ENCODE data around the gene CARD10. TPM values are rescaled to one million over a fixed set of nuclear protein-coding genes. Genes with fewer than 3 reads are reported as not detected.

CARD10 gene
- polyA plus RNA-seq, 1 donor (not counting 4 experiments of a cell fraction or from before 2014, with no cell fraction given), result 32.2 TPM

DNA sequence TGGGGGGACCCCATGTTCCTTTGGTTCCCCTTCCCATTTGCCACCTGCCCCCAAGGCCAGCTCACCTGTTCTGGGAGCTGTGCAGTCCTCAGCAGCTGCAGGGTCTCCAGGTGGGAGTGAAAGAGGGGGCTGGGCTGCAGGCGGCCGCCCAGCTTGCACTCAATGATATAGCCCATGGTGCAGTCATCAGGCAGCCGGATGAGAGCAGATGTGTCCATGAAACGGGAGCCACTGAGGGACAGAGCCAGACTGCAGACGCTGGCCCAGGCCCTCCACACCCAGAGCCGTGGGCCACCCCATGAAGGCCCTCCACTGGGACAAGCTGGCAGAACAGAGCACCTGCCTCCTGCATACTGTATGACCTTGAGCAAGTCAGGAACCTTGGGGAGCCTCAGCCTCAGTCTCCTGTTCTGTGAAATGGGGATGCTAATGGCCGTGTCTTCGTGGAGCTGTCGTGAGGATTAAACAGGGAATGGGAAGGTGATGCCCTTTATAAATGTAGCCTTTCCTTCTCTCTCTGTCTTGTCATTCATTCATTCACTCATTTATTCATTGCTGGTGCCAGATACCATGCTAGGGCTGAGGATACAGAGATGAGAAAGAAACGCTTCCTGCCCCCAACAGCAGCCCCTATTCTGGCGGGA, 44.6 kb downstream of the CARD10 start:
- H3K27me3 ChIP-seq (ENCODE audit: control insufficient read depth, extremely low read depth, insufficient read depth, low read length), result no peaks in the 10 kb centered on the region
- no peak for FAIRE-seq
- no peak for TF ChIP-seq EZH2 (IDR thresholded peaks at IDR 0.05; ENCODE audit: low read length)
- TF ChIP-seq, protein P1, sequence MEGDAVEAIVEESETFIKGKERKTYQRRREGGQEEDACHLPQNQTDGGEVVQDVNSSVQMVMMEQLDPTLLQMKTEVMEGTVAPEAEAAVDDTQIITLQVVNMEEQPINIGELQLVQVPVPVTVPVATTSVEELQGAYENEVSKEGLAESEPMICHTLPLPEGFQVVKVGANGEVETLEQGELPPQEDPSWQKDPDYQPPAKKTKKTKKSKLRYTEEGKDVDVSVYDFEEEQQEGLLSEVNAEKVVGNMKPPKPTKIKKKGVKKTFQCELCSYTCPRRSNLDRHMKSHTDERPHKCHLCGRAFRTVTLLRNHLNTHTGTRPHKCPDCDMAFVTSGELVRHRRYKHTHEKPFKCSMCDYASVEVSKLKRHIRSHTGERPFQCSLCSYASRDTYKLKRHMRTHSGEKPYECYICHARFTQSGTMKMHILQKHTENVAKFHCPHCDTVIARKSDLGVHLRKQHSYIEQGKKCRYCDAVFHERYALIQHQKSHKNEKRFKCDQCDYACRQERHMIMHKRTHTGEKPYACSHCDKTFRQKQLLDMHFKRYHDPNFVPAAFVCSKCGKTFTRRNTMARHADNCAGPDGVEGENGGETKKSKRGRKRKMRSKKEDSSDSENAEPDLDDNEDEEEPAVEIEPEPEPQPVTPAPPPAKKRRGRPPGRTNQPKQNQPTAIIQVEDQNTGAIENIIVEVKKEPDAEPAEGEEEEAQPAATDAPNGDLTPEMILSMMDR (optimal IDR thresholded peaks at IDR 0.05 in 1 of 3, IDR thresholded peaks at IDR 0.05 in 1 of 3, conservative IDR thresholded peaks at IDR 0.05 in 1 of 3; ENCODE audit: extremely low read depth in 1 of 3, insufficient read depth in 2 of 3, low read length in 3 of 3), result no peak

DNA sequence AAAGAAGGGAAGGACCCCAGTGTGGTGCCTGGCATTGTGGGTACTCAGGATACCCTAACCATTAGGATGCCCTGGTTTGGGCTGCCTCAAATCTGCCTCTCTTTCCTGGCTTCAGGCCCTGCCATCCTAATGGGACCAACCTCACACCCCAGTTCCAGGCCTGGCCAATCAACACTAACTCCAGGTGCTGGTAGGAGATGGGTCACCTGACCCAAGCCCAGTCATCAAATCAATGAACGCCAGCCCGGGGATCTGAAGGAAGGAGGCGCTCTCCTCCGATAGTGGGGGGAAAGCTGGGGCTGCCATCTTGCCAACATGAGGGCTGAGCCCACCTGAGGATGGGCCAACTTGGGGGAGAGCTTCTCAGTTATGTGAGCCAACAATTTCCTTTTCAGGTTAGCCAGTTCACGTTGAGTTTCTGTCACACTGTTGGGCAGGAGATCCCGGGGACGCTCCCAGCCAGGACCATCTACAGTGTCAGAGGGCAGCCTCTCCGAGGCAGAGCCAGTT, 45.7 kb downstream of the CARD10 start:
- no peak for FAIRE-seq
- Histone ChIP-seq H3K9ac (ENCODE audit: control insufficient read depth, extremely low read depth, insufficient read depth, low read length) (no peak overlapping the region), H3K4me1 (ENCODE audit: control insufficient read depth, extremely low read depth, insufficient read depth, low read length) (no peaks in the 10 kb centered on the region), H3K36me3 (ENCODE audit: control insufficient read depth in 2 of 2, extremely low read depth in 1 of 2, insufficient read depth in 2 of 2, low read length in 2 of 2) (peaks cover 29 to 37% of the 10 kb centered on the region in 2 experiments), H3K4me3 (ENCODE audit: control insufficient read depth in 2 of 3, extremely low read depth in 1 of 3, insufficient read depth in 2 of 3, low read depth in 1 of 3, low read length in 3 of 3) (no peak overlapping the region), H2AFZ (ENCODE audit: control insufficient read depth, low read length) (no peak overlapping the region), H3K9me3 (ENCODE audit: control insufficient read depth, low read depth, low read length) (no peaks in the 10 kb centered on the region), H3K79me2 (ENCODE audit: control insufficient read depth, insufficient read depth, low read length) (no peaks in the 10 kb centered on the region), H4K20me1 (ENCODE audit: control insufficient read depth, extremely low read depth, insufficient read depth, low read length) (peaks cover 3% of the 10 kb centered on the region), H3K27me3 (ENCODE audit: control insufficient read depth, extremely low read depth, insufficient read depth, low read length) (no peaks in the 10 kb centered on the region), H3K27ac (ENCODE audit: control insufficient read depth, insufficient read depth, low read length) (no peak overlapping the region), H3K4me2 (ENCODE audit: control insufficient read depth, extremely low read depth, insufficient read depth, low read depth, low read length) (no peak overlapping the region), H3K9me1 (ENCODE audit: control insufficient read depth, extremely low read depth, insufficient read depth, low read length) (no peaks in the 10 kb centered on the region)
- no peak for DNase-seq (ENCODE audit: low read depth, low spot score)
- no peak for TF ChIP-seq EZH2 (IDR thresholded peaks at IDR 0.05; ENCODE audit: low read length)
- TF ChIP-seq, protein P1 (optimal IDR thresholded peaks at IDR 0.05 in 1 of 3, IDR thresholded peaks at IDR 0.05 in 1 of 3, conservative IDR thresholded peaks at IDR 0.05 in 1 of 3; ENCODE audit: extremely low read depth in 1 of 3, insufficient read depth in 2 of 3, low read length in 3 of 3), result no peak
- dilution Hi-C loops (cut with MboI; ENCODE audit: extremely low pct_ligation_motif_present, low sequenced_read_pairs), result no loop called here

More for the DNA sequence above, 44.6 kb downstream of the CARD10 start:
- peaks cover 3% of the 10 kb centered on the region for H4K20me1 ChIP-seq (ENCODE audit: control insufficient read depth, extremely low read depth, insufficient read depth, low read length)
- no peaks in the 10 kb centered on the region for H3K79me2 ChIP-seq (ENCODE audit: control insufficient read depth, insufficient read depth, low read length)
- dilution Hi-C loops (cut with MboI; ENCODE audit: extremely low pct_ligation_motif_present, low sequenced_read_pairs), result no loop called here
- H3K9me1 ChIP-seq (ENCODE audit: control insufficient read depth, extremely low read depth, insufficient read depth, low read length), result no peaks in the 10 kb centered on the region
- peaks cover 38 to 40% of the 10 kb centered on the region in 2 experiments for H3K36me3 ChIP-seq (ENCODE audit: control insufficient read depth in 2 of 2, extremely low read depth in 1 of 2, insufficient read depth in 2 of 2, low read length in 2 of 2)
- no peak for DNase-seq (ENCODE audit: low read depth, low spot score)
- no peak overlapping the region for H3K4me2 ChIP-seq (ENCODE audit: control insufficient read depth, extremely low read depth, insufficient read depth, low read depth, low read length)
- no peaks in the 10 kb centered on the region for H3K9me3 ChIP-seq (ENCODE audit: control insufficient read depth, low read depth, low read length)
- H3K4me3 ChIP-seq (ENCODE audit: control insufficient read depth in 2 of 3, extremely low read depth in 1 of 3, insufficient read depth in 2 of 3, low read depth in 1 of 3, low read length in 3 of 3), result no peak overlapping the region
- H3K27ac ChIP-seq (ENCODE audit: control insufficient read depth, insufficient read depth, low read length), result no peak overlapping the region
- no peak overlapping the region for H2AFZ ChIP-seq (ENCODE audit: control insufficient read depth, low read length)
- H3K4me1 ChIP-seq (ENCODE audit: control insufficient read depth, extremely low read depth, insufficient read depth, low read length), result no peaks in the 10 kb centered on the region
- H3K9ac ChIP-seq (ENCODE audit: control insufficient read depth, extremely low read depth, insufficient read depth, low read length), result no peak overlapping the region

All from keratinocyte (primary cell).